ENCODE measurements around the gene IL16. TPM values are rescaled to one million over a fixed set of nuclear protein-coding genes. Genes with fewer than 3 reads are reported as not detected.

IL16 gene
- total and polyA plus RNA-seq, 9 of the 15 experiments (the other 6 are each of a cell fraction or from before 2014, with no cell fraction given) = 1.4 to 18.8 (median 10.6) TPM

DNA sequence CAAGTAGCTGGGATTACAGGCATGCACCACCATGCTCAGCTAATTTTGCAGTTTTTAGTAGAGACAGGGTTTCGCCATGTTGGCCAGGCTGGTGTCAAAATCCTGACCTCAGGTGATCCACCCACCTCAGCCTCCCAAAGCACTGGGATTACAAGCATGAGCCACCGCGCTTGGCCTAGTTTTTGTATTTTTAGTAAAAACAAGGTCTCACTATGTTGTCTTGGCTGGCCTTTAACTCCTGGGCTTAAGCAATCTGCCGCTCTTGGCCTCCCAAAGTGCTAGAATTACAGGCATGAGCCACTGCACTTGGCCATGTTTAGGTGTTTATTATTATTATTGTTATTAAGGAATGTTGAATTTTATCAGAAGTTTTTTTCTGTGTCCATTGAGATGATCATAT lies 14.7 kb downstream of the IL16 start (continued):
- TF ChIP-seq, protein P1, sequence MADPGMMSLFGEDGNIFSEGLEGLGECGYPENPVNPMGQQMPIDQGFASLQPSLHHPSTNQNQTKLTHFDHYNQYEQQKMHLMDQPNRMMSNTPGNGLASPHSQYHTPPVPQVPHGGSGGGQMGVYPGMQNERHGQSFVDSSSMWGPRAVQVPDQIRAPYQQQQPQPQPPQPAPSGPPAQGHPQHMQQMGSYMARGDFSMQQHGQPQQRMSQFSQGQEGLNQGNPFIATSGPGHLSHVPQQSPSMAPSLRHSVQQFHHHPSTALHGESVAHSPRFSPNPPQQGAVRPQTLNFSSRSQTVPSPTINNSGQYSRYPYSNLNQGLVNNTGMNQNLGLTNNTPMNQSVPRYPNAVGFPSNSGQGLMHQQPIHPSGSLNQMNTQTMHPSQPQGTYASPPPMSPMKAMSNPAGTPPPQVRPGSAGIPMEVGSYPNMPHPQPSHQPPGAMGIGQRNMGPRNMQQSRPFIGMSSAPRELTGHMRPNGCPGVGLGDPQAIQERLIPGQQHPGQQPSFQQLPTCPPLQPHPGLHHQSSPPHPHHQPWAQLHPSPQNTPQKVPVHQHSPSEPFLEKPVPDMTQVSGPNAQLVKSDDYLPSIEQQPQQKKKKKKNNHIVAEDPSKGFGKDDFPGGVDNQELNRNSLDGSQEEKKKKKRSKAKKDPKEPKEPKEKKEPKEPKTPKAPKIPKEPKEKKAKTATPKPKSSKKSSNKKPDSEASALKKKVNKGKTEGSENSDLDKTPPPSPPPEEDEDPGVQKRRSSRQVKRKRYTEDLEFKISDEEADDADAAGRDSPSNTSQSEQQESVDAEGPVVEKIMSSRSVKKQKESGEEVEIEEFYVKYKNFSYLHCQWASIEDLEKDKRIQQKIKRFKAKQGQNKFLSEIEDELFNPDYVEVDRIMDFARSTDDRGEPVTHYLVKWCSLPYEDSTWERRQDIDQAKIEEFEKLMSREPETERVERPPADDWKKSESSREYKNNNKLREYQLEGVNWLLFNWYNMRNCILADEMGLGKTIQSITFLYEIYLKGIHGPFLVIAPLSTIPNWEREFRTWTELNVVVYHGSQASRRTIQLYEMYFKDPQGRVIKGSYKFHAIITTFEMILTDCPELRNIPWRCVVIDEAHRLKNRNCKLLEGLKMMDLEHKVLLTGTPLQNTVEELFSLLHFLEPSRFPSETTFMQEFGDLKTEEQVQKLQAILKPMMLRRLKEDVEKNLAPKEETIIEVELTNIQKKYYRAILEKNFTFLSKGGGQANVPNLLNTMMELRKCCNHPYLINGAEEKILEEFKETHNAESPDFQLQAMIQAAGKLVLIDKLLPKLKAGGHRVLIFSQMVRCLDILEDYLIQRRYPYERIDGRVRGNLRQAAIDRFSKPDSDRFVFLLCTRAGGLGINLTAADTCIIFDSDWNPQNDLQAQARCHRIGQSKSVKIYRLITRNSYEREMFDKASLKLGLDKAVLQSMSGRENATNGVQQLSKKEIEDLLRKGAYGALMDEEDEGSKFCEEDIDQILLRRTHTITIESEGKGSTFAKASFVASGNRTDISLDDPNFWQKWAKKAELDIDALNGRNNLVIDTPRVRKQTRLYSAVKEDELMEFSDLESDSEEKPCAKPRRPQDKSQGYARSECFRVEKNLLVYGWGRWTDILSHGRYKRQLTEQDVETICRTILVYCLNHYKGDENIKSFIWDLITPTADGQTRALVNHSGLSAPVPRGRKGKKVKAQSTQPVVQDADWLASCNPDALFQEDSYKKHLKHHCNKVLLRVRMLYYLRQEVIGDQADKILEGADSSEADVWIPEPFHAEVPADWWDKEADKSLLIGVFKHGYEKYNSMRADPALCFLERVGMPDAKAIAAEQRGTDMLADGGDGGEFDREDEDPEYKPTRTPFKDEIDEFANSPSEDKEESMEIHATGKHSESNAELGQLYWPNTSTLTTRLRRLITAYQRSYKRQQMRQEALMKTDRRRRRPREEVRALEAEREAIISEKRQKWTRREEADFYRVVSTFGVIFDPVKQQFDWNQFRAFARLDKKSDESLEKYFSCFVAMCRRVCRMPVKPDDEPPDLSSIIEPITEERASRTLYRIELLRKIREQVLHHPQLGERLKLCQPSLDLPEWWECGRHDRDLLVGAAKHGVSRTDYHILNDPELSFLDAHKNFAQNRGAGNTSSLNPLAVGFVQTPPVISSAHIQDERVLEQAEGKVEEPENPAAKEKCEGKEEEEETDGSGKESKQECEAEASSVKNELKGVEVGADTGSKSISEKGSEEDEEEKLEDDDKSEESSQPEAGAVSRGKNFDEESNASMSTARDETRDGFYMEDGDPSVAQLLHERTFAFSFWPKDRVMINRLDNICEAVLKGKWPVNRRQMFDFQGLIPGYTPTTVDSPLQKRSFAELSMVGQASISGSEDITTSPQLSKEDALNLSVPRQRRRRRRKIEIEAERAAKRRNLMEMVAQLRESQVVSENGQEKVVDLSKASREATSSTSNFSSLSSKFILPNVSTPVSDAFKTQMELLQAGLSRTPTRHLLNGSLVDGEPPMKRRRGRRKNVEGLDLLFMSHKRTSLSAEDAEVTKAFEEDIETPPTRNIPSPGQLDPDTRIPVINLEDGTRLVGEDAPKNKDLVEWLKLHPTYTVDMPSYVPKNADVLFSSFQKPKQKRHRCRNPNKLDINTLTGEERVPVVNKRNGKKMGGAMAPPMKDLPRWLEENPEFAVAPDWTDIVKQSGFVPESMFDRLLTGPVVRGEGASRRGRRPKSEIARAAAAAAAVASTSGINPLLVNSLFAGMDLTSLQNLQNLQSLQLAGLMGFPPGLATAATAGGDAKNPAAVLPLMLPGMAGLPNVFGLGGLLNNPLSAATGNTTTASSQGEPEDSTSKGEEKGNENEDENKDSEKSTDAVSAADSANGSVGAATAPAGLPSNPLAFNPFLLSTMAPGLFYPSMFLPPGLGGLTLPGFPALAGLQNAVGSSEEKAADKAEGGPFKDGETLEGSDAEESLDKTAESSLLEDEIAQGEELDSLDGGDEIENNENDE (IDR thresholded peaks at IDR 0.05; ENCODE audit: low read depth, low read length) = no peak
- no peak for TF ChIP-seq MECOM (CRISPR knock-in tag; IDR thresholded peaks at IDR 0.05)
- no peak for TF ChIP-seq SIN3B (IDR thresholded peaks at IDR 0.05; ENCODE audit: low read depth)
- TF ChIP-seq RAD51 (IDR thresholded peaks at IDR 0.05; ENCODE audit: borderline replicate concordance, low read depth) = no peak
- no peak for TF ChIP-seq ZNF41 (CRISPR knock-in tag; conservative IDR thresholded peaks at IDR 0.05)
- TF ChIP-seq E2F1 (CRISPR knock-in tag; IDR thresholded peaks at IDR 0.05) = no peak
- no peak for TF ChIP-seq TFAP4 (CRISPR knock-in tag; IDR thresholded peaks at IDR 0.05; ENCODE audit: borderline replicate concordance)
- no peak for TF ChIP-seq BRCA1 (IDR thresholded peaks at IDR 0.05)
- no peak for TF ChIP-seq BRCA1 (CRISPR knock-in tag; IDR thresholded peaks at IDR 0.05)
- no peak for TF ChIP-seq ARHGAP35 (IDR thresholded peaks at IDR 0.05; ENCODE audit: partially characterized antibody)
- no peak for TF ChIP-seq STAT5A (IDR thresholded peaks at IDR 0.05; ENCODE audit: borderline replicate concordance, low read length)
